Measurements from ENCODE around the gene TCP11L2.

- TF ChIP-seq CTCF (IDR thresholded peaks at IDR 0.05) (no peak), EZH2 (IDR thresholded peaks at IDR 0.05) (no peak), EZH2phosphoT487 (IDR thresholded peaks at IDR 0.05) (no peak)
Observed at GRCh38 chr12:106296179-106296877, 6.2 kb upstream of the TCP11L2 start.

All from neural progenitor cell (in vitro differentiated cells).